ENCODE data around the gene TEAD4.

- TF ChIP-seq NFYB (CRISPR knock-in tag; conservative IDR thresholded peaks at IDR 0.05; ENCODE audit: low read depth) (no peak), NFE2L1 (CRISPR knock-in tag; IDR thresholded peaks at IDR 0.05) (no peak), ATF3 (CRISPR knock-in tag; conservative IDR thresholded peaks at IDR 0.05) (no peak), RELA (CRISPR knock-in tag; IDR thresholded peaks at IDR 0.05; ENCODE audit: borderline replicate concordance) (no peak), ELF4 (CRISPR knock-in tag; IDR thresholded peaks at IDR 0.05; ENCODE audit: low read depth) (no peak), CTCF (IDR thresholded peaks at IDR 0.05) (no peak), E2F5 (CRISPR knock-in tag; IDR thresholded peaks at IDR 0.05) (no peak), ZBTB43 (CRISPR knock-in tag; IDR thresholded peaks at IDR 0.05) (no peak), PRRX2 (CRISPR knock-in tag; IDR thresholded peaks at IDR 0.05) (no peak), ZSCAN18 (CRISPR knock-in tag; IDR thresholded peaks at IDR 0.05) (no peak), MAX (CRISPR knock-in tag; IDR thresholded peaks at IDR 0.05) (no peak), E2F1 (CRISPR knock-in tag; IDR thresholded peaks at IDR 0.05) (no peak), ZNF121 (CRISPR knock-in tag; IDR thresholded peaks at IDR 0.05) (no peak)
Measured at GRCh38 chr12:2988494-2988893, 29.3 kb downstream of the TEAD4 start.

Data from WTC11 (cell line).